Activated naive CD4-positive, alpha-beta T cell treated with anti-CD3 and anti-CD28 coated beads, Interleukin-2, amount 50 U/mL, for 72 hours (primary cell): Measurements from ENCODE around the gene CLIP2. TPM values are rescaled to one million over a fixed set of nuclear protein-coding genes. Genes with fewer than 3 reads are reported as not detected.
A peak's percentile ranks its signal among the peaks of the same experiment; 100 is the strongest.

Experiments
- ATAC-seq, 2 donors: fragments of 150-1000 bp; cut with Tn5 transposase; 2 replicates each; pipeline ENCODE4 v1.10.0; 2021; ENCODE audit warnings: mild to moderate bottlenecking in 2 of 2, moderate library complexity in 2 of 2
- DNase-seq, 2 donors: peaks; one replicate each; pipeline ENCODE4 v3.0.0; 2021 to 2022; ENCODE audit warnings: low spot score in 2 of 2
- H3K27ac Mint-ChIP-seq, 2 donors: one replicate each; pipeline ENCODE4 v1.8.0; 2022; ENCODE audit warnings: mild to moderate bottlenecking in 2 of 2, mixed read lengths in 2 of 2
- H3K36me3 Mint-ChIP-seq, 2 donors: one replicate each; pipeline ENCODE4 v1.8.0; 2022; ENCODE audit warnings: mixed read lengths in 2 of 2
- H3K9me3 Mint-ChIP-seq, 2 donors: one replicate each; pipeline ENCODE4 v1.8.0; 2022; ENCODE audit warnings: mixed read lengths in 2 of 2
- total RNA-seq, 2 donors: library from RNA; stranded (reverse); gene quantifications; one replicate each; pipeline ENCODE4 v1.2.3, GENCODE V29; 2022

CLIP2 gene
- total RNA-seq, 2 donors from 2014 or later, result 0.89 to 1.1 TPM

GRCh38 chr7:74449144-74449543, 159.9 kb downstream of the CLIP2 start:
- Mint-ChIP-seq H3K36me3 (no peaks in the 10 kb centered on the region), H3K27ac (peak overlapping the region in 1 of 2 donors; percentile 29), H3K9me3 (no peaks in the 10 kb centered on the region)
- DNase-seq (no peak), ATAC-seq (no peak)

GRCh38 chr7:74449809-74450397, 160.7 kb downstream of the CLIP2 start:
- ATAC-seq (no peak), DNase-seq (peak; percentile 61 to 84)
- no peak overlapping the region for H3K27ac Mint-ChIP-seq
- no peaks in the 10 kb centered on the region for H3K36me3 Mint-ChIP-seq
- no peaks in the 10 kb centered on the region for H3K9me3 Mint-ChIP-seq

- peak overlapping the region; percentile 93 to 94 for H3K27ac Mint-ChIP-seq
- no peaks in the 10 kb centered on the region for H3K36me3 Mint-ChIP-seq
- ATAC-seq (peak; percentile 7 to 36), DNase-seq (peak; percentile 32 to 64)
- H3K9me3 Mint-ChIP-seq, result no peaks in the 10 kb centered on the region
Observed at GRCh38 chr7:74452748-74453321, 163.6 kb downstream of the CLIP2 start.

GRCh38 chr7:74453322-74454011, 164.3 kb downstream of the CLIP2 start, which contains the start of gene GTF2IRD1:
Gene GTF2IRD1 (plus strand): TSS chr7:74453906. CDS start chr7:74508081, 54,175 bp downstream.
- ATAC-seq, result peak; percentile 9 to 53
- DNase-seq, result peak; percentile 45 to 57
- H3K27ac Mint-ChIP-seq, result peak within 1 kb of the TSS; percentile 93 to 94
- no peaks in the 10 kb centered on the region for H3K36me3 Mint-ChIP-seq
- no peaks in the 10 kb centered on the region for H3K9me3 Mint-ChIP-seq

GRCh38 chr7:74454021-74454924, 165.1 kb downstream of the CLIP2 start:
- H3K9me3 Mint-ChIP-seq, result no peaks in the 10 kb centered on the region
- DNase-seq (peak in 1 of 2 donors; percentile 65), ATAC-seq (no peak)
- H3K36me3 Mint-ChIP-seq, result no peaks in the 10 kb centered on the region
- no peak overlapping the region for H3K27ac Mint-ChIP-seq

- ATAC-seq, result no peak
Observed at GRCh38 chr7:74454925-74455288, 165.7 kb downstream of the CLIP2 start.

GRCh38 chr7:74455291-74455804, 166.1 kb downstream of the CLIP2 start:
- Mint-ChIP-seq H3K27ac (no peak overlapping the region), H3K36me3 (no peaks in the 10 kb centered on the region), H3K9me3 (no peaks in the 10 kb centered on the region)
- ATAC-seq (no peak), DNase-seq (no peak)

More at GRCh38 chr7:74454925-74455288, 165.7 kb downstream of the CLIP2 start:
- Mint-ChIP-seq H3K9me3 (no peaks in the 10 kb centered on the region), H3K27ac (no peak overlapping the region), H3K36me3 (no peaks in the 10 kb centered on the region)
- DNase-seq, result no peak

Other genes starting within 250 kb of the CLIP2 start
- 10 to 100 TPM; 12.2 to 17.1 TPM for gene LIMK1, start 205.6 kb upstream of the CLIP2 start, total RNA-seq
- gene EIF4H, start 115.1 kb upstream of the CLIP2 start, total RNA-seq, result 100 to 1,000 TPM; 255 to 470 TPM
- gene LAT2, start 79.4 kb upstream of the CLIP2 start, total RNA-seq, result 1 to 10 TPM; 7.7 to 9.6 TPM
- 10 to 100 TPM; 80.1 to 84.5 TPM for gene RFC2, start 35.0 kb upstream of the CLIP2 start, total RNA-seq
- gene GTF2IRD1, start 164.5 kb downstream of the CLIP2 start, total RNA-seq, result 1 to 10 TPM; 1.7 to 6.4 TPM